PC-3 (cell line): Measurements from ENCODE around the gene GRK1. TPM values are rescaled to one million over a fixed set of nuclear protein-coding genes. Genes with fewer than 3 reads are reported as not detected.

Experiments
- ATAC-seq: fragments of 200-7000 bp; cut with Tn5 transposase; 2 replicates; pipeline ENCODE4 v1.9.1; 2020; ENCODE audit warnings: mild to moderate bottlenecking, moderate library complexity
- BruUV-seq: library from RNA; stranded (reverse); fragments of 400-500 nt; replicated peaks from 2 replicates; lab custom pipeline; 2021; lab: Mats Ljungman, UMichigan
- CTCF ChIA-PET: fragments of 300-600 bp; sonication (Branson Sonifier 250); formaldehyde crosslinking; loops from one replicate; lab custom pipeline; 2022; ENCODE audit warnings: antibody characterized with exemption; lab: Charles Lee
- POLR2A ChIA-PET: fragments of 300-600 bp; sonication (Branson Sonifier 250); formaldehyde crosslinking; loops from one replicate; lab custom pipeline; 2022; ENCODE audit warnings: antibody characterized with exemption; ENCODE audit not compliant: unreplicated experiment; lab: Charles Lee
- DNase-seq: peaks from one replicate; pipeline ENCODE4 v3.0.0-alpha.2; 2015
- H2AFZ ChIP-seq: fragments of 300-600 bp; sonication (generic); 2 replicates; pipeline ENCODE4 v1.6.0; 2016; ENCODE audit warnings: antibody characterized with exemption, low read length
- H3F3A ChIP-seq: fragments of 300-600 bp; sonication (generic); one replicate; pipeline ENCODE4 v1.6.0; 2017; ENCODE audit warnings: antibody characterized with exemption, low read length, control low read depth, mild to moderate bottlenecking; ENCODE audit not compliant: unreplicated experiment
- H3K27ac ChIP-seq: fragments of 300-600 bp; sonication (generic); 2 replicates; pipeline ENCODE4 v1.5.1; 2016; ENCODE audit warnings: mild to moderate bottlenecking, low read length
- H3K27me3 ChIP-seq: fragments of 300-600 bp; sonication (generic); 2 replicates; pipeline ENCODE4 v1.6.1; 2016; ENCODE audit warnings: low read length, mixed read lengths
- H3K36me3 ChIP-seq: fragments of 300-600 bp; sonication (generic); 2 replicates; pipeline ENCODE4 v1.6.1; 2016; ENCODE audit warnings: low read depth, mixed run types, low read length, mixed read lengths
- H3K4me1 ChIP-seq: fragments of 300-600 bp; sonication (generic); 2 replicates; pipeline ENCODE4 v1.5.1; 2016; ENCODE audit warnings: low read length; ENCODE audit not compliant: insufficient read depth
- H3K4me2 ChIP-seq: fragments of 300-600 bp; sonication (generic); 2 replicates; pipeline ENCODE4 v1.6.0; 2016; ENCODE audit warnings: low read length
- H3K4me3 ChIP-seq: fragments of 300-600 bp; sonication (generic); 2 replicates; pipeline ENCODE4 v1.5.1; 2016; ENCODE audit warnings: mild to moderate bottlenecking, low read length, mixed read lengths
- H3K79me2 ChIP-seq: fragments of 300-600 bp; sonication (generic); 2 replicates; pipeline ENCODE4 v1.6.1; 2017; ENCODE audit warnings: low read length, mixed read lengths
- H3K9ac ChIP-seq: fragments of 300-600 bp; sonication (generic); 2 replicates; pipeline ENCODE4 v1.6.0; 2016; ENCODE audit warnings: mild to moderate bottlenecking, low read length
- H3K9me2 ChIP-seq: fragments of 300-600 bp; sonication (generic); replicated peaks from 2 replicates; pipeline ENCODE4 v1.6.1; 2016; ENCODE audit warnings: mixed run types, low read length, mixed read lengths
- H3K9me3 ChIP-seq: fragments of 300-600 bp; sonication (generic); 2 replicates; pipeline ENCODE4 v1.6.1; 2016; ENCODE audit warnings: low read length, mixed read lengths
- H4K20me1 ChIP-seq: fragments of 300-600 bp; sonication (generic); 2 replicates; pipeline ENCODE4 v1.6.1; 2016; ENCODE audit warnings: low read length, mixed read lengths
- CTCF ChIP-seq: fragments of 300-600 bp; sonication (generic); conservative IDR thresholded peaks from 2 replicates; pipeline ENCODE4 v1.5.1; 2017; ENCODE audit warnings: antibody characterized with exemption, low read depth, mild to moderate bottlenecking, low read length
- EZH2 ChIP-seq: fragments of 300-600 bp; sonication (generic); IDR thresholded peaks from one replicate; pipeline ENCODE4 v1.6.1; 2017; ENCODE audit warnings: antibody characterized with exemption, mild to moderate bottlenecking, low read length; ENCODE audit not compliant: unreplicated experiment
- EZH2phosphoT487 ChIP-seq: fragments of 300-600 bp; sonication (generic); IDR thresholded peaks from 2 replicates; pipeline ENCODE4 v1.6.1; 2018; ENCODE audit warnings: mild to moderate bottlenecking, antibody characterized with exemption, low read length, borderline replicate concordance
- intact Hi-C: fragments of 100-400 bp; cut with micrococcal nuclease; formaldehyde crosslinking; loops from 2 replicates; pipeline ENCODE4 v1.9.0; 2023
- total RNA-seq: library from RNA; depleted of rRNA; stranded (reverse); fragments of >200 nt; gene quantifications from 2 replicates; pipeline ENCODE4 v1.2.3, GENCODE V29; 2014

GRK1 gene
- total RNA-seq, 1 experiment from 2014 or later = not detected

GRCh38 chr13:113781571-113781970 is 114.6 kb downstream of the GRK1 start:
- no peak for TF ChIP-seq CTCF
- no peak for TF ChIP-seq EZH2phosphoT487
- no peak for TF ChIP-seq EZH2
- Histone ChIP-seq H3K9me3 (no peaks in the 10 kb centered on the region), H3K9ac (no peak overlapping the region), H3K9me2 (no peaks in the 10 kb centered on the region), H2AFZ (no peak overlapping the region), H3K36me3 (peaks cover 7% of the 10 kb centered on the region), H3K27me3 (no peaks in the 10 kb centered on the region), H3F3A (no peaks in the 10 kb centered on the region), H3K27ac (0 out of 2 replicates have a peak overlapping the region, but pooled peaks have one; percentile 6), H3K4me3 (no peak overlapping the region), H3K4me2 (no peak overlapping the region), H4K20me1 (no peaks in the 10 kb centered on the region), H3K79me2 (no peaks in the 10 kb centered on the region; the same call in 1 of the 2 replicates), H3K4me1 (peaks cover 31% of the 10 kb centered on the region)
- BruUV-seq = no TSS peak
- ATAC-seq (no peak), DNase-seq (peak; percentile 4)
- ChIA-PET CTCF (no interaction called here), POLR2A (no interaction called here)
- intact Hi-C loops = loop anchor here (5.0 kb wide), 1 partner anchor 36 kb away; no protein-coding TSS in a partner anchor

- Histone ChIP-seq H4K20me1 (no peaks in the 10 kb centered on the region), H2AFZ (no peak overlapping the region), H3K36me3 (peaks cover 8% of the 10 kb centered on the region), H3K27ac (no peak overlapping the region), H3K9me2 (no peaks in the 10 kb centered on the region), H3K9me3 (no peaks in the 10 kb centered on the region), H3K79me2 (no peaks in the 10 kb centered on the region; the same call in 1 of the 2 replicates), H3K4me2 (no peak overlapping the region), H3K4me1 (peaks cover 35% of the 10 kb centered on the region), H3K4me3 (no peak overlapping the region), H3K9ac (no peak overlapping the region), H3K27me3 (no peaks in the 10 kb centered on the region), H3F3A (no peaks in the 10 kb centered on the region)
- intact Hi-C loops = loop anchor here (5.0 kb wide), 1 partner anchor 35 kb away; no protein-coding TSS in a partner anchor
- DNase-seq = no peak
- ChIA-PET CTCF (no interaction called here), POLR2A (no interaction called here)
- no TSS peak for BruUV-seq
- TF ChIP-seq CTCF = no peak
- no peak for ATAC-seq
Measured at GRCh38 chr13:113782472-113782871, 115.5 kb downstream of the GRK1 start.

- POLR2A ChIA-PET = no interaction called here
- BruUV-seq = no TSS peak
- H3K27ac ChIP-seq = peak overlapping the region; percentile 99
Measured at GRCh38 chr13:113783200-113783881, 116.3 kb downstream of the GRK1 start.

More at GRCh38 chr13:113783200-113783881, 116.3 kb downstream of the GRK1 start:
- Histone ChIP-seq H3K4me2 (no peak overlapping the region), H3K36me3 (peaks cover 8% of the 10 kb centered on the region), H3F3A (no peaks in the 10 kb centered on the region), H4K20me1 (no peaks in the 10 kb centered on the region), H3K27me3 (no peaks in the 10 kb centered on the region), H3K4me1 (peaks cover 35% of the 10 kb centered on the region), H3K9ac (no peak overlapping the region), H3K4me3 (no peak overlapping the region), H3K9me2 (no peaks in the 10 kb centered on the region), H3K9me3 (no peaks in the 10 kb centered on the region), H3K79me2 (no peaks in the 10 kb centered on the region; the same call in 1 of the 2 replicates), H2AFZ (no peak overlapping the region)
- ATAC-seq = no peak
- CTCF ChIA-PET = no interaction called here
- TF ChIP-seq EZH2 (no peak), EZH2phosphoT487 (no peak), CTCF (no peak)
- peak; percentile 5 for DNase-seq
- intact Hi-C loops = loop anchor here (5.0 kb wide), 1 partner anchor 34 kb away; no protein-coding TSS in a partner anchor
